RPMI8226 (cell line): ENCODE results near the gene C2CD3.

Experiments used
- DNase-seq: peaks from one replicate; pipeline ENCODE4 v3.0.0-alpha.2; 2015

The C2CD3 gene

GRCh38 chr11:73976451-73977151 lies 194.2 kb downstream of the C2CD3 start:
- no peak for DNase-seq

GRCh38 chr11:73975479-73975757 lies 195.4 kb downstream of the C2CD3 start:
- DNase-seq, result no peak

DNA sequence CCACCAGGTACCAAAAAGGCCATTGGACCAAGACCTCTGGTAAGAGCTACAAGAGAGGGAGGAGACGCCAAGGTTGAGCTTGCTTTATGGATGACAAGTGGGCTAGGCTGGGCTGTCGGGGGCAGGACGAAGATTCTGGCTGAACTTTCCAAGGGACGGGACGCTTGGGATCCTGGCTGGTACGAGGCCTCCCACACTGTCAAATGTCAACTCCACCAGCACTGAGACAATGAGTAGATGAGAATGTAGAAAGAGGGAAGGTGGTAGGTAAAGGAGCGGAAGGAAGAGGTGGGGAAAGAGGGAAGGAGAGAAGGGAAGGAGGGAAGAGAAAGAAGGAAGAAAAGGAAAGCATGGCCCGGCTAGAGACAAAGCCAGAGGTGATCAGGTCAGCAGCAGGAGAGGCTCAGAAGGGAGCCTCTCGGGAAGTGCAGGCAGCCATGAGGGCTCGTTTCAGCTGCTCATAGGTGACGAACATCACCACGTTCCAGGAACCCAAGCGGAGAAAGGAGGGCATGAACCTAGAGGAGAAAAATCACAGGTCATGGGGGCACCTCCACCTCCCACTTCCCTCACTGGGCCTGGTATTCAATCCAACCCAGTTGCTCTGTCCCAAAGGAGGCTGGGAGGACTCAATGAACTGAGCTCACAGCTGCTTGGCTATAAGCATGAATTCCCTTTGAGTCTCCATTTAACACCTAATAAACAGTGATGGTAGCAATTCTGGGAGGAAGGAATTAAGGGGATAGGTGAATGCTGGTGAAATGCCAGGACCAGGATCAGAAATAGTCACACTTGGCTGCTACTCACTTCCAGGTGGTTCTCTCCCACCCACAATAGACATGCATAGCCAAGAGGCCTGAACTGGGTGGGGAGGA lies 196.0 kb downstream of the C2CD3 start:
- DNase-seq, result no peak

DNA sequence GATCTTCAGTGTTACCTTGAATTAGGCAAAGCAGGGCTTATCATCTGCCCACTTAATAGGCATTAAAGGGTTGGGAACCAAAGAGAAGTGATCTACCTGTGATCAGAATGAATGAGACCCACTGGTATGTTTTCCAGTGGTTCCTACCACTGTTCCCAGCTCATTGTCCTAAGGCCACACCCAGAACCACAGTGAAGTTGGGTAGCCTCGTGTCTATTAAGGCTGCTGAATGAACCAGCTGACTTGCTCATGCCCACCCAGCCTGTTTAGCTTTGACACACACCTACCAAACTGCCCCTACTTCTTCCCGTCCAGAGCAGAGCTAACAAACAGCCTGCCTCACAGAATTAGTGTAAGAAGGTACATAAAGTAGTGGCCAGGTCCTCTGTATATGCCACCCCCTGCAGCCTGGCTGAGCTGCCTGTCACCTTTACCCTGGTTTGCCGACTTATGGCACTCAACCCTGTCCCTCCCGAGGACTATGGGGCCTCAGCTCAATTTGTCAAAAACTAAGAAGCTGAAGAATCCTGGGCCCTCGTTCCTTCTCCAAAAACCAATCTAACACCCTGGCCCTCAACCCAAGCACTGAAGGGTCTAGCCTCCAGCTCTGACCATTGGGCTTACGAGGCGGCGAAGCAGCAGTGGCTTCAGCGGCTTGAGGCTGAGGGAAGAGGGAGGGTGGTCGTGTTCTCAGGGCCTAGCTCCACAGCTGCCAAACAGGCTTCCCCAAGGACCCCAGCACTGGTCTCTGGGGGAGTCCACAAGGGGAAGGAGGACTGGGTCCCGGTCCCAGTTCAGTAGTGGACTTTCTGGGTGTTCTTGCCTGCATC lies 198.0 kb downstream of the C2CD3 start:
- no peak for DNase-seq

DNA sequence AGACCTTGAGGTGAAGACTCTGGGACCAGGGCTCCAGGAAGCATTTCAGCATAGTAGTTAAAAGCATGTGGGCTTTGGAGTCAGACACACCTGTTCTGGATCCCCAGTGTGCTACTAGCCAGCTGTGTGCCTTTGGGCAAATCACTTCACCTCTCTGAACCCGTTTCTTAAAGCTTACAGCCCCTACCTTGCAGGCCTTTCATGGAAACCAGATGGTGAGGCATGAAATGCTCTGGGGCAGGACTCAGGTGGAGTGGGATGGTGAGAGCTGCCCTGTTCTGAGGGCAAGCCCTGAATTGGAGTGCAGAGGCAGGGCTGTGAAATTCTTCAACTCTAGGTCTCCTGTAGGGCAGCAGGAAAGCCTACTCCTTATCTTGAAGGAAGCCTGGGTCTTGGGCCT lies 198.6 kb downstream of the C2CD3 start:
- no peak for DNase-seq

- no peak for DNase-seq
These were observed 199.6 kb downstream of the C2CD3 start for GRCh38 chr11:73971175-73971719.

DNA sequence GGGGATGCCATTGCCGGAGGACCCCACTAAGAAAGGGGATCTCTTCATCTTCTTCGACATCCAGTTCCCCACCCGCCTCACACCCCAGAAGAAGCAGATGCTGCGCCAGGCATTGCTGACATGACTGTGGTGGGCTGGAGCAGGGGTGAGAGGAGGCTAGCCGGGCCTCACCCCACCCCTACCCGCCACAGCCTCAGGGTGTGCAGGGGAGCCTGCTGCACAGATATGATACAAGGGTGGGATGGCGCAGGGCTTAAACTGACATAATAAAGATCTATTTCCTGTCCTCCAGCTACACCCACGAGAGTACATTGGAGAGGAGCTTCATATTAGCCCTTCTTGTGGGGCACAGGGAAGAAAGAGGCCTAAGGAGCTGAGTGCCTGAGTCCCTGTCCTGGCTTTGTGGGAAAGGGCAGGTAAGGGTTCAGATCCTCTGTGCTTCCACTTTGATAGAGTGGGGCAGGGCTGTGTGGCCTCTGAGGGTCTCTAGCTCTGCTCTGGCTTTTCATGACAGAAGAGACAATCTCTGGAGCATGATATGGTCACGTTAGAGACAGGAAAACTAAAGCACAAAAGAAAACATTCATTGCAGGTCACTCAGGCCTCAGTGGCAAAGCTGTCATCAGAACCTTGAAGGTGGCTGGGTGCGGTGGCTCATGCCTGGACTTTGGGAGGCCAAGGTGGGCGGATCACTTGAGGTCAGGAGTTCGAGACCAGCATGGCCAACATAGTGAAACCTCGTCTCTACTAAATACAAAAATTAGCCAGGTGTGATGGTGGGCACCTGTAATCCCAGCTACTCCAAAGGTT lies 200.6 kb downstream of the C2CD3 start:
- DNase-seq, result no peak

- DNase-seq, result no peak
These were observed 201.7 kb downstream of the C2CD3 start for GRCh38 chr11:73969091-73969490.

GRCh38 chr11:73968356-73968966 lies 202.3 kb downstream of the C2CD3 start:
- no peak for DNase-seq

DNA sequence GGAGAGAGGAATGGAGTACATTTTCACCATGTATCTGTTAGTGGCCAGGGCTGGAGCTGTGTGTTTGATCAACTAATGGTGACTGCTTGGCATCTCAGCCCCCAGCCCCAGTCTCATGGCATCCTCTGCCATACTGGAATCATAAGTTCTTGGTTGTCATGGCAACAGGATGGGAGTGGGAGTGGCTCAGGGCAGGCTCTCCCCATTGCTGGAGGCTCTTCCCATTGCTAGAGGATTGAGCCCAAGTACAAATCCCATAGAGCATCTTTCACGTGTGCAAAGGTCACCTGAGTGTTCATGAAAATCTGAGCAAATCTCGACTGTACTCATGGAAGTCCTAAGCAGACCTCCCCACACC lies 205.1 kb downstream of the C2CD3 start:
- no peak for DNase-seq

- no peak for DNase-seq
These were observed 205.6 kb downstream of the C2CD3 start for GRCh38 chr11:73965076-73965763.

- DNase-seq, result no peak
These were observed 206.9 kb downstream of the C2CD3 start for GRCh38 chr11:73963861-73964260.
